Fibroblast of mammary gland (primary cell): ENCODE measurements around the gene FBXO17.

ENCODE experiments used
- DNase-seq: peaks from one replicate; pipeline ENCODE4 v3.0.0-alpha.2; 2010; ENCODE audit warnings: low read depth
- H3K4me3 ChIP-seq: 2 replicates; pipeline ENCODE4 v1.5.1; 2011; ENCODE audit warnings: low read depth, mild to moderate bottlenecking, low read length, moderate library complexity; ENCODE audit not compliant: control insufficient read depth
- CTCF ChIP-seq: conservative IDR thresholded peaks from 2 replicates; pipeline ENCODE4 v1.5.1; 2011; ENCODE audit warnings: low read depth, low read length, inconsistent platforms; ENCODE audit not compliant: control insufficient read depth, insufficient read depth

The FBXO17 gene

DNA sequence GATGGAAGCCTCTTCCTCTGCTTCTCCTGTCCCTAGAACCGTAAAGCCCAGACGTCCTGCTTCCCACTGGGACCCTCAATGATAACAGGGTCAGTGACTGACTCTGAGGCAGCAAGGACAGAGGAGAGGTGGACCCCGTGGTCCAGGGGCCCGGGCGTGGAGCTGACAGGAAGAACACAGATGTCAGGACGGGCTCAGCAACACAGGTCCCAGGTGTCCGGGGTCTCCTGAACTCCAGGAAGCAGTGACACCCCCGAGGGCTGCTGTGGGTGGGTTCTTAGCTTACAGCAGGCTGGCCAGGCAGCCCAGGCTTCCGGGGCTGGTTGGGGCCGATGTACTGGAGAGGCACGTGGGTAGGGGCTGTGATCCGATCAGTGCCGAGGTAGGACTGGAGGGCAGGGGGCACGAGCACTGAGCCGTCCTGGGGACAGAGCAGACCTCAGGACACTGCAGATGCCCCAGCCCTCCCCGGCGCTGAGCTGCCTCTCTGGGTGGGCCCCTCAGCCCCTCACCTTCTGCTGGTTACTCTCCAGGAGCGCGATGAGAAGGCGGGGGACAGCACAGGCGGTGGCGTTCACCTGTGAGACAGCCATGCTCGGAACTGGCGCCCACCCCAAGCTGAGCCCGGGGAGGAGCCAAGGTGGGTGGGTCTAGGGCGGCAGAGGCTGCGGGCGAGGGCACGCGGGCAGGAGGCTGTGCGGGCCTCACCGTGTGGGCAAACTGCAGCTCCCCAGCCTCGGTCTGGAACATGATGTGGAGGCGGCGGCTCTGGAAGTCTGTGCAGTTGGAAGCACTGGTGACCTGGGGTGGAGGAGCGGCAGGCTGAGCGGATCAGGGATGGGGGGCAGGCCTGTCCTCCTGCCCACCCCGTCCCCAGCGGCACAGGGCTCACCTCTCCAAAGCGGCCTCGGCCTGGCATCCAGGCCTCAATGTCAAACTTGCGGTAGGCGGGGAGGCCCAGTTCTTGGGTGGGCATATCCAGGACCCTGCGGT lies 59.9 kb downstream of the FBXO17 start:
- no peak for DNase-seq
- TF ChIP-seq CTCF, result no peak
- H3K4me3 ChIP-seq, result no peak overlapping the region

DNA sequence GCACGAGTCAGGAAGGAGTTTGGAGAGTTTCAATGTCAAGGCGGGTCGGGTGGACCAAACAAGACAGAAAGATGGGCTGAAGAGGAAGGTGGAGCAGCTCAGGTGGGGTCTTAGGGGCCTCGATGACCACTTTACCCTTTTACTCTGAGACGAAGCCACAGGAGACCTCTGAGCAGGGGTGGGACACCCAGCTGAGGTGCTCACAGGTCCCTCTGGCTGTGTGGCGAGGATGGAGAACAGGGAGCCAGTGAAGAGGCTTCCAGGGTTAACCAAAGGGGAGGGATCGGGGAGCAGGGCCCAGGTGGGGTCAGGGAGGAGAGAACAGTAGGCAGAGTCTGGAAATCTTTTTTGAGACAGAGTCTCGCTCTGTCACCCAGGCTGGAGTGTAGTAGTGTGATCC lies 61.6 kb downstream of the FBXO17 start:
- TF ChIP-seq CTCF, result no peak
- H3K4me3 ChIP-seq, result no peak overlapping the region
- no peak for DNase-seq

GRCh38 chr19:38912600-38913514 lies 62.7 kb downstream of the FBXO17 start:
- DNase-seq, result peak; percentile 7
- no peak overlapping the region for H3K4me3 ChIP-seq
- TF ChIP-seq CTCF, result no peak

DNA sequence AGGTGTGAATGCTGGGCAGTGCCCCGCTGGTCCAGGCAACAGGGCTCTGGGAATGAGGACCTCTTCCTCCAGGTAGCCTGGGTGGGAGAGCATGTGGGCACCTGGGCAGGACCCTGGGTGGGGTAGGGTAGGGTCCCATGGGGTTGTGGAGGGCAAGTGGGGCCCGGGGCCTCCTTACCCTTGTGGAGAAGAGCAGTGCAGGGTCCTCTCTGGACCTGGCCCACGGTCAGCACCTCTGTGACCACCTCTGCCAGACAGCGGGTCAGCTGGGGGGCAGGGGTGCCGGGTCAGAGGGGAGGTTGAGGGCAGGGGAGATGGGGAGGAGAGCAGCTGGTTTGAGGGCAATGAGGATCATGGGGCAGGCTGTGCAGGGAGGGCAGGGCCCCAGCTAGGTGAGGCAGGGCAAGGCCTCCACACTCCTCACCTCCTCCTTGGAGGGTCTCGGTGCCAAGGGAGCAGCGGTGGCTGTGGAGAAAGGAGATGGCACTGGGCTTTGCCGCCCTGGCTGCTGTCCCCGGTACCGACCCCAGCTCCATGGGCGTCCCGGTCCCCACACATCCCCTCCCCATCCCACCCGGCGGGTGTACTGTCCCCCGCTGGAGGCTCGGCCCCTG lies 64.0 kb downstream of the FBXO17 start:
- no peak for DNase-seq
- H3K4me3 ChIP-seq, result no peak overlapping the region
- no peak for TF ChIP-seq CTCF

- DNase-seq, result no peak
- TF ChIP-seq CTCF, result no peak
- H3K4me3 ChIP-seq, result no peak overlapping the region
Observed at GRCh38 chr19:38910488-38910887, 65.1 kb downstream of the FBXO17 start.

- no peak for DNase-seq
- no peak overlapping the region for H3K4me3 ChIP-seq
- no peak for TF ChIP-seq CTCF
Observed at GRCh38 chr19:38908911-38909310, 66.6 kb downstream of the FBXO17 start.
